NK-92 treated with Interleukin-12 subunit alpha and Interleukin-12 subunit beta, amount 100 ng/mL, for 24 hours (cell line): ENCODE data around the gene ZPLD1.

Experiments used
- DNase-seq: peaks from one replicate; lab custom pipeline; 2025; lab: John Stamatoyannopoulos, UW

Gene ZPLD1

DNA sequence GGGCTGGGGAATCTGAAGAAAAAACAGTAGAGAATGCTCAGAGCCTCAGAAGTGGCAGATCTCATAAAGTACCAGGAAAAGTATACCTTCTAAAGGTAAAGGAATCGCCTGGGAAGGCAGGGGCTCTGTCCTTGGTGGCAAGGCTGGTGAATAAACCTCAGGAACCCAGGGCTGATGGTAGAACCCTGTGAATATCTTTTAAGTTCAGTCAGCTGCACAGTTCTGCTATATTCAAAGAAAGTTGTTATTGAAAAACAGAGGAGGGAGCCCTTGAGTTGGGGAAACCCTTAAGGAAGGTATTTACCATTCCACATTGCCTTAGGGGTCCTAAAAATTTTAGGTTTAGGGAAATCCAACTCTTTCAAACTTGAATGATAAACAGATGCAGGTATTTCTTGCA, 31.2 kb downstream of the ZPLD1 start:
- DNase-seq = no peak

DNA sequence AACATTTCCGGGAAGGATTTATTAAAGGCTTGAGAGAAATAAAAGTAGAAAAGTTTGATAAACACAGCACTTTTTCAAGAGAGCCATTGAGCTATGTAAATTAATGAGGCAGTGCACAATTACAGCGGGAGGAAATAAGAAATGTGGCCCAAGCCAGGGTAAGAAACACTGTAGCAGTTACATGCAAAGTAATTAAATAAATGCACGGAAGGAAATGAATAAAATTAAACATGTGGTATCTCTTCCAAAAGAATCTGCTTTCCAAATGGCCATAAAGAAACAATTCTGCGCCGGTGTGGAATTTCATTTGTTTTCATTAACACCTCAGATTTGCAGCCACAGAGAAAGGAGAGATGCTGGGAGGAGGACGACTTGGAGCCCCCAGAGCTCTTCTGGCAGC, 35.3 kb downstream of the ZPLD1 start:
- no peak for DNase-seq

- DNase-seq = no peak
Observed at GRCh38 chr3:102471001-102471400, 36.2 kb downstream of the ZPLD1 start.

DNA sequence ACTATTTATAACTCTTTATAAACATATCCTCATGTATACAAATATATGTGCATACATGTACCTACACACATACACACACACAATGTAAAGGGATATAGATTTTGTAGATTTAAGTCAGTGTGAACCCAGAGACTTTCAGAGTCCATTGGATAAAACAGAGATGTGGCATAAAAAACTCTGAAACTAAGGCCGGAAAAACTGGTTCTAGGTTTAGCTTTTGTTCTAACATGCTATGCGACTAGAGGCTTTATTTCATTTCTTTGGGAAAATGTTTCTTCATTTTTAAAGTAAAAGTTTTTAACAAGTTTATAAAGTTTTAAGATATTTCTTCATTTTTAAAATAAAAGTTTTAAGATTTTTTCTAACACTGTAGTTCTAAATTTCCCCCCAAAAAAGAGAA, 36.7 kb downstream of the ZPLD1 start:
- DNase-seq = no peak

DNA sequence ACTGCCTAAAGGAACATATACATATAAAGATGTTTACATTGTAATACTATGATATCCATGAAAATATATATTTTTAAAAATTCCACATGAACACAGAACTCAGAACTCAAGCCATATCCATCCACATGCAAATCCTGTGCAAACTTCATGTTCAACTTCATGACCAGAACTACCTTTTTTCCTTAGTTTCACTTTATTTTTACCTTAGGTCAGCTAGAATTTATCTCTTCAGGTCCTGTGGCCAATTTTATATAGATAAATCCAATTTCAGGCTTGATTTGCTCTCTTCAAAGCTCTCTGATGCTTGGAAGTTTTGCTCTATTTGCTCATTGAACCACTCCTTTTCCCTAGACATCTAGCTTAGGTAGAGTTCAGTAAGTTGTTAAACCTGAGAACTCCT, 38.8 kb downstream of the ZPLD1 start:
- no peak for DNase-seq

GRCh38 chr3:102474207-102474606, 39.4 kb downstream of the ZPLD1 start:
- DNase-seq = no peak

- DNase-seq = no peak
Observed at GRCh38 chr3:102476198-102476597, 41.4 kb downstream of the ZPLD1 start.

DNA sequence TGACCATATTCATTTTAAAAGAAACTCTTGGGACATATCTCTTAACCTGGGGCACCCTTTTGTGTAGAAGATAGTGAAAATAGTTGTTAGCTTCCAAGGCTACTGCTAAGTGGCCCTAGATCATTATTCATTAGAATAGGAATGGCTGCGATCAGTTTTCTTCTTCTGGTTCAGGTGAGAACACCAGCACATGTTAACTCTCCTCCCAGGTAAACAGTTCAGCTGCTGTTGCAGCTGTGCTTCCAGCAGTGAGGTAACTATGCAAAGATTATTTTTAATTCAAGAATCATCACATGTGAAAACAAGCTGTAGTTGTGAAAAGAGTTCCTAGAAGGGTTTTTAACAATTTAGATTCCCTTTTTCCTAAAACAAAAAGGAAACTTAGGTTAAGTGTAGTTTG, 43.3 kb downstream of the ZPLD1 start:
- no peak for DNase-seq

DNA sequence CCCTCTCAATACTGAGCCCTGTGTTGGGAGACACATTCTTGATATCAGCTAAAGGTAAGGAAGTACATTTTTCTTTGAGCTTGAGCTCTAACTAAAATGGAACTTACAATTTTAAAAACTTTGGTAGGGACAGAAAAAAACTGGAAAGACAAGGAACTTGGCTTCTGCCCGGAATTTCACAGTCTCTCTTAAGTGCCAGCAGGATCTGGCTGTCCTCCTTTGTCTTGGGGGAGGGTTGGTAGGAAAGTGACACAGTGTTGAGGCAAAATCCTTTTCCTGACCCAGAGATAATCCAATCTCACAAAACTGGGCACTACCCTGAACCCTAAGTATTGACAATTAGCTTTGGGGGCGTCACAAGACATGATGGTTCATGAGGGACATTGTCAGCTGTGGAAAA, 45.3 kb downstream of the ZPLD1 start:
- DNase-seq = no peak

DNA sequence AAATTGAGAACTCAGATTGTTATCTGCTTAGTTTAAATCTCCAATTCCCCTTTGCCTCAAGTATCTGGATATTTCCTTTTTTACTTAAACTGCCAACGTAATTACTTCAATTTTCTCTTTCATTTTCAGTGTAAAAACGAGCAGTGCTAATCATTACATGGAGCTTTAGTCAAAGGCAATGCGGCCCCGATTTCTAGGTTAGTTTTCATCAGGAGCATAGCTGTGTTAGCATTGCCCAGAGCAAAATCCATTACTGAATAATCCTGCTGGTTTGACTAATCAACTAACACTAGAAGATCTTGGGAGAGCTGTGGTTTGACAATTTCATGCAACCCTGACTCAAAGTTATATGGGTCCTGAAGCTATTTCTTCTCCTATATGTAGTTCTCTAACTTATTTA, 46.2 kb downstream of the ZPLD1 start:
- DNase-seq = no peak

DNA sequence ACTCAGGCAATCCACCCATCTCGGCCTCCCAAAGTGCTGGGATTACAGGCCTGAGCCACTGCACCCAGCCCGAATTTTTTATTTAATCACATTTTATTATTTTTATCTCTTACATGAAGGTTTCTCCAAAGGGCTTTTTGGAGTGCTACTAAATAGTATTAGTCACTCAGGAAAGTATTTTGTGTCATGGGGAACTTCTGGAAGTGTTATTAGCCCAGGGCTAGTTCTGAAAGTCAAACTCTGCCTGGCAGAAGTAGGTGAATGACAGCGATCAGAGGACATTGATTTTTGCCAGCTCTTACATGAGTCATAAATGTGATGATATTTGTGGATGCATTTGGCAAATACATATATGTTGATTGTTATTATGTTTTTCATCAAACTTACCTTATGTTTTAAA, 48.7 kb downstream of the ZPLD1 start:
- DNase-seq = no peak

DNA sequence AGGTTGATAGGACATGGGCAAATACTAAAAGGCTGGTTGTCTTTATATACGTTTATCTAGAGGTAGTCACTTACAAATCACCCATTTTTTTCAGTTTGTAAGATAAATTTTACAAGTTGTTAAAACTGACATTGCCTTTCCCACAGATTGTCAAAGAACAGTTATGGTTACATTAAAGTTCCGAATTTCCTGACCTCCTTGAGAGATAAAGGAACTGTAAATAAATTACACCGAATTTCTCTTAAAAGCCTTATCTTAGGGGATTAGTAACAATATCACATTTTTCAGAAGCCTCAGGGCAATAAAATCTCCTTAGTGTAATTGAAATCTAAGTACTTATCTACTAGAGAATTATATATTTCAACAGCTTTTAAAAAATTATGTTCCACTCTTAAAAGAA, 49.5 kb downstream of the ZPLD1 start:
- no peak for DNase-seq

- no peak for DNase-seq
Observed at GRCh38 chr3:102485701-102486100, 50.9 kb downstream of the ZPLD1 start.

- no peak for DNase-seq
Observed at GRCh38 chr3:102488331-102488730, 53.5 kb downstream of the ZPLD1 start.

DNA sequence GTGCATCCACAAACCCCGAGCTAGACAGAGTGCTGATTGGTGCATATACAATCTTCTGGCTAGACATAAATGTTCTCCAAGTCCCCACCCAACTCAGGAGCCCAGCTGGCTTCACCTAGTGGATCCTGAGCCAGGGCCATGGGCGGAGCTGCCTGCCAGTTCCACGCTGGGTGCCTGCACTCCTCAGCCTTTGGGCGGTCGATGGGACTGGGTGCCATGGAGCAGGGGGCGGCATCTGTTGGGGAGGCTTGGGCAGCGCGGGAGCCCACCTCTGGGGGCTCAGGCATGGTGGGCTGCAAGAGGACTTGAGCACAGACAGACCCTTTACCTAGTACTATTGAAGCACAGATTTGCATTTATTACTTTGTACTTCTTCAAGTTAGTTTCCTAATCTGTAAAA, 57.5 kb downstream of the ZPLD1 start:
- no peak for DNase-seq

GRCh38 chr3:102497571-102497970, 62.8 kb downstream of the ZPLD1 start:
- no peak for DNase-seq

- DNase-seq = no peak
Observed at GRCh38 chr3:102505542-102505941, 70.7 kb downstream of the ZPLD1 start.

DNA sequence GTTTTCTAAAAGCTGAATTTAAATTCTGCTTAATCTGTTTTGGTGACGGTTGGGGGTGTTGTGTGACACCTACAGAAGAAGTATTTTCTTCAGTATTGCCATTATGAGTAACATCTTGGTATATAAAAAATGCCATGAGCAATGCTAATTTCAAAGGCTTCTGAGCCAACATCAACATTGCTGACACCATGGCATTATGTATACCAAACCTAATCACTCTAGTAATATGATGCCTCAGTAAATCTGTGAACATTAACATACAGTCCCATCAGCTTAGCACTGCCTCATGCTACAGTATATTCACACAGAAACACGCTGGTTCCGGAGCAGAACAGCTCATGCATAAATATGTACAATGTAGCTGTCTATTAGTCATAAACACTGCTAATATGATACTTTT, 75.8 kb downstream of the ZPLD1 start:
- no peak for DNase-seq

DNA sequence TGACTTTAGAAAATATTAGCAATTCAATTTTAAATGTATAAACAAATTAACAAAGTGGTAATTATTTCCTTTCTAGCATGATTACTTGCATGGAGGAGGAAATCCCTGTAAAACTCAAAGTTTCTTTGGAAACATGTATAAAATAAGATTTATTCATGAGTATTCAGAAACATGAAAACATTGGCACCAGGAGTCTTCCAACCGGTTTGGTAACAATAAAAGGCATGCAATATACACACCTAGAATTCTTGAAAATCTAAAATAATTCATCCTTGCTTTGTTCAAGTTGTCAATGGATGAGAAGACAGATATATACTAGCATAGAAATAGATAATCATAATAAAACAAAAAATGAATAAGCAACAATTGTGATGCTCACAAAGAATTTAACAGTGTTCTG, 76.4 kb downstream of the ZPLD1 start:
- no peak for DNase-seq

GRCh38 chr3:102511639-102512038, 76.8 kb downstream of the ZPLD1 start:
- no peak for DNase-seq

- DNase-seq = no peak
Observed at GRCh38 chr3:102512734-102513504, 78.1 kb downstream of the ZPLD1 start.

GRCh38 chr3:102514241-102514640, 79.4 kb downstream of the ZPLD1 start:
- no peak for DNase-seq

- DNase-seq = no peak
Observed at GRCh38 chr3:102521246-102521645, 86.4 kb downstream of the ZPLD1 start.

- DNase-seq = no peak
Observed at GRCh38 chr3:102525624-102526023, 90.8 kb downstream of the ZPLD1 start.
